Neural crest cell (in vitro differentiated cells): ENCODE results near the gene IL12RB2. TPM values are rescaled to one million over a fixed set of nuclear protein-coding genes. Genes with fewer than 3 reads are reported as not detected.

Experiments
- DNase-seq: peaks from one replicate; pipeline ENCODE4 v3.0.0; 2021; ENCODE audit warnings: low read depth, mixed read lengths, low spot score
- H3K27ac Mint-ChIP-seq: one replicate; pipeline ENCODE4 v1.8.0; 2021; ENCODE audit warnings: mild to moderate bottlenecking, mixed read lengths; ENCODE audit not compliant: unreplicated experiment
- H3K27me3 Mint-ChIP-seq: 2 replicates; pipeline ENCODE4 v1.8.0; 2021; ENCODE audit warnings: low read depth, mild to moderate bottlenecking, mixed read lengths
- H3K36me3 Mint-ChIP-seq: 2 replicates; pipeline ENCODE4 v1.8.0; 2021; ENCODE audit warnings: low read depth, mild to moderate bottlenecking, mixed read lengths
- H3K4me1 Mint-ChIP-seq: 2 replicates; pipeline ENCODE4 v1.8.0; 2021; ENCODE audit warnings: mixed read lengths
- H3K4me3 Mint-ChIP-seq: one replicate; pipeline ENCODE4 v1.8.0; 2021; ENCODE audit warnings: mild to moderate bottlenecking, mixed read lengths
- H3K9me3 Mint-ChIP-seq: 2 replicates; pipeline ENCODE4 v1.8.0; 2021; ENCODE audit warnings: mixed read lengths
- CTCF ChIP-seq: fragments of 200-600 bp; sonication (generic); conservative IDR thresholded peaks from 2 replicates; pipeline ENCODE4 v1.5.0; 2021; ENCODE audit warnings: antibody characterized with exemption, mild to moderate bottlenecking
- total RNA-seq: library from RNA; stranded (reverse); gene quantifications from 2 replicates; pipeline ENCODE4 v1.2.1, GENCODE V29; 2021

The IL12RB2 gene
- total RNA-seq, 1 donor from 2014 or later: 0.19 TPM

GRCh38 chr1:67433837-67434236 is 126.2 kb downstream of the IL12RB2 start:
- H3K36me3 Mint-ChIP-seq: peaks cover 7% of the 10 kb centered on the region
- peaks cover 12% of the 10 kb centered on the region for H3K4me1 Mint-ChIP-seq
- DNase-seq: no peak
- no peak overlapping the region for H3K4me3 Mint-ChIP-seq
- no peak overlapping the region for H3K27ac Mint-ChIP-seq
- no peak for TF ChIP-seq CTCF
- no peaks in the 10 kb centered on the region for H3K9me3 Mint-ChIP-seq
- peaks cover 2% of the 10 kb centered on the region for H3K27me3 Mint-ChIP-seq

GRCh38 chr1:67434491-67434890 is 126.8 kb downstream of the IL12RB2 start:
- Mint-ChIP-seq H3K4me1 (peaks cover 12% of the 10 kb centered on the region), H3K27me3 (peaks cover 2% of the 10 kb centered on the region), H3K27ac (no peak overlapping the region), H3K9me3 (no peaks in the 10 kb centered on the region), H3K4me3 (peak overlapping the region; percentile 34), H3K36me3 (peaks cover 3% of the 10 kb centered on the region)
- TF ChIP-seq CTCF: no peak
- DNase-seq: no peak

- no peaks in the 10 kb centered on the region for H3K9me3 Mint-ChIP-seq
- peaks cover 6% of the 10 kb centered on the region for H3K4me1 Mint-ChIP-seq
Measured at GRCh38 chr1:67436511-67437055, 128.9 kb downstream of the IL12RB2 start.

GRCh38 chr1:67437961-67438360 is 130.3 kb downstream of the IL12RB2 start:
- no peak for TF ChIP-seq CTCF
- Mint-ChIP-seq H3K27me3 (peaks cover 2% of the 10 kb centered on the region), H3K9me3 (no peaks in the 10 kb centered on the region), H3K4me3 (no peak overlapping the region), H3K27ac (no peak overlapping the region), H3K4me1 (no peaks in the 10 kb centered on the region), H3K36me3 (no peaks in the 10 kb centered on the region)
- no peak for DNase-seq

More at GRCh38 chr1:67436511-67437055, 128.9 kb downstream of the IL12RB2 start:
- H3K27ac Mint-ChIP-seq: no peak overlapping the region
- DNase-seq: no peak
- H3K4me3 Mint-ChIP-seq: no peak overlapping the region
- H3K36me3 Mint-ChIP-seq: no peaks in the 10 kb centered on the region
- no peak for TF ChIP-seq CTCF
- peaks cover 2% of the 10 kb centered on the region for H3K27me3 Mint-ChIP-seq

- H3K4me3 Mint-ChIP-seq: no peak overlapping the region
- H3K27ac Mint-ChIP-seq: no peak overlapping the region
- no peaks in the 10 kb centered on the region for H3K9me3 Mint-ChIP-seq
- H3K4me1 Mint-ChIP-seq: no peaks in the 10 kb centered on the region
- H3K36me3 Mint-ChIP-seq: no peaks in the 10 kb centered on the region
- TF ChIP-seq CTCF: no peak
- peaks cover 2% of the 10 kb centered on the region for H3K27me3 Mint-ChIP-seq
- no peak for DNase-seq
Measured at GRCh38 chr1:67439277-67440029, 131.8 kb downstream of the IL12RB2 start.
